Endothelial cell of umbilical vein (primary cell): ENCODE results near the gene NEU1. TPM values are rescaled to one million over a fixed set of nuclear protein-coding genes. Genes with fewer than 3 reads are reported as not detected.

ENCODE experiments used
- BruUV-seq: library from RNA; stranded (reverse); fragments of 400-500 nt; replicated peaks from 2 replicates; lab custom pipeline; 2021; lab: Mats Ljungman, UMichigan
- CTCF ChIA-PET: fragments of 300-600, 350-600 bp; sonication (Branson Sonifier 250); formaldehyde crosslinking; loops from one replicate; lab custom pipeline; 2021; ENCODE audit warnings: antibody characterized with exemption, inconsistent platforms; lab: Charles Lee
- POLR2A ChIA-PET: fragments of 300-600, 350-600 bp; sonication (Branson Sonifier 250); formaldehyde crosslinking; loops from one replicate; lab custom pipeline; 2021; ENCODE audit warnings: antibody characterized with exemption, inconsistent platforms; lab: Charles Lee
- DNase-seq: peaks from one replicate; pipeline ENCODE4 v3.0.0-alpha.2; 2011; ENCODE audit warnings: low read depth, low spot score
- FAIRE-seq: peaks from 2 replicates; lab custom pipeline; 2011; peaks lifted over from hg19 to GRCh38; lab: Jason Lieb, UNC
- H2AFZ ChIP-seq: 2 replicates; pipeline ENCODE4 v1.6.0; 2012; ENCODE audit warnings: low read depth, low read length, control low read depth, inconsistent platforms
- H3K27ac ChIP-seq: 2 replicates; pipeline ENCODE4 v1.5.1; 2011; ENCODE audit warnings: low read depth, mild to moderate bottlenecking, control low read depth, low read length, moderate library complexity; ENCODE audit not compliant: insufficient read depth
- H3K27me3 ChIP-seq, 2 experiments: 2 replicates each; pipeline versions ENCODE4 v1.6.0 to v1.6.1; 2011; ENCODE audit warnings: low read length in 2 of 2, mixed read lengths in 1 of 2; ENCODE audit not compliant: control insufficient read depth in 2 of 2, insufficient read depth in 2 of 2
- H3K36me3 ChIP-seq, 2 experiments: 2 replicates in 1 of 2; 3 replicates in 1 of 2; pipeline ENCODE4 v1.5.1; 2011; ENCODE audit warnings: low read length in 2 of 2, mild to moderate bottlenecking in 1 of 2, moderate library complexity in 1 of 2; ENCODE audit not compliant: control insufficient read depth in 2 of 2, insufficient read depth in 2 of 2; ENCODE audit errors: extremely low read depth in 1 of 2
- H3K4me1 ChIP-seq: 3 replicates; pipeline ENCODE4 v1.5.1; 2011; ENCODE audit warnings: mild to moderate bottlenecking, low read length; ENCODE audit not compliant: control insufficient read depth, insufficient read depth; ENCODE audit errors: extremely low read depth
- H3K4me2 ChIP-seq: 2 replicates; pipeline ENCODE4 v1.6.1; 2011; ENCODE audit warnings: low read length, control low read depth, mixed read lengths; ENCODE audit not compliant: insufficient read depth
- H3K4me3 ChIP-seq, 3 experiments: fragments of 200-600 bp in 1 of 3; sonication (generic), shearing (Covaris generic) in 1 of 3; replicated peaks in 1 of 3; 2 replicates each; pipeline ENCODE4 v1.5.1; 2011 to 2016; ENCODE audit warnings: control low read depth in 3 of 3, low read length in 3 of 3, mild to moderate bottlenecking in 2 of 3, inconsistent platforms in 1 of 3, low read depth in 1 of 3, moderate library complexity in 1 of 3; ENCODE audit not compliant: insufficient read depth in 1 of 3
- H3K79me2 ChIP-seq: 2 replicates; pipeline ENCODE4 v1.6.0; 2012; ENCODE audit warnings: low read length, inconsistent platforms; ENCODE audit not compliant: control insufficient read depth, insufficient read depth
- H3K9ac ChIP-seq: replicated peaks from 2 replicates; pipeline ENCODE3; 2011; ENCODE audit warnings: low read length, control low read depth; ENCODE audit not compliant: insufficient read depth; ENCODE audit errors: extremely low read depth
- H3K9me1 ChIP-seq: replicated peaks from 3 replicates; pipeline ENCODE4 v1.6.0; 2011; ENCODE audit warnings: mild to moderate bottlenecking, low read length; ENCODE audit not compliant: control insufficient read depth, insufficient read depth; ENCODE audit errors: extremely low read depth
- H3K9me3 ChIP-seq: replicated peaks from 2 replicates; pipeline ENCODE4 v1.5.1; 2012; ENCODE audit warnings: low read length, inconsistent platforms; ENCODE audit not compliant: control insufficient read depth, insufficient read depth
- H4K20me1 ChIP-seq: replicated peaks from 2 replicates; pipeline ENCODE3; 2011; ENCODE audit warnings: mild to moderate bottlenecking, low read length; ENCODE audit not compliant: control insufficient read depth, insufficient read depth; ENCODE audit errors: extremely low read depth
- EZH2 ChIP-seq: IDR thresholded peaks from 2 replicates; pipeline ENCODE4 v1.6.1; 2012; ENCODE audit warnings: borderline replicate concordance, low read depth, mild to moderate bottlenecking, moderate library complexity, low read length, inconsistent platforms; ENCODE audit not compliant: severe bottlenecking
- FOS ChIP-seq: IDR thresholded peaks from 2 replicates; pipeline ENCODE4 v1.6.1; 2011; ENCODE audit warnings: mild to moderate bottlenecking, low read length, moderate library complexity, borderline replicate concordance; ENCODE audit not compliant: insufficient read depth
- GATA2 ChIP-seq: IDR thresholded peaks from 2 replicates; pipeline ENCODE4 v1.7.0; 2011; ENCODE audit warnings: low read depth, mild to moderate bottlenecking, moderate library complexity, mixed read lengths, low read length; ENCODE audit not compliant: insufficient read length, insufficient read depth
- JUN ChIP-seq: IDR thresholded peaks from 2 replicates; pipeline ENCODE4 v1.6.1; 2011; ENCODE audit warnings: borderline replicate concordance, low read depth; ENCODE audit not compliant: insufficient read length, insufficient read depth
- MYC ChIP-seq: IDR thresholded peaks from one replicate; pipeline ENCODE4 v1.6.1; 2011; ENCODE audit warnings: mild to moderate bottlenecking, low read depth, low read length
- POLR2A ChIP-seq: IDR thresholded peaks from 2 replicates; pipeline ENCODE4 v1.6.1; 2012; ENCODE audit warnings: low read depth, mild to moderate bottlenecking, control low read depth, low read length
- POLR2AphosphoS5 ChIP-seq: IDR thresholded peaks from 2 replicates; pipeline ENCODE4 v1.6.1; 2012; ENCODE audit warnings: low read depth, mild to moderate bottlenecking, control low read depth, low read length, moderate library complexity; ENCODE audit not compliant: insufficient read depth
- dilution Hi-C: fragments of 300-500 bp; cut with MboI; formaldehyde crosslinking; loops from one replicate; pipeline ENCODE4 v1.15.0; 2019; ENCODE audit warnings: low sequenced_read_pairs; ENCODE audit not compliant: extremely low pct_ligation_motif_present
- intact Hi-C: fragments of 100-400 bp; cut with micrococcal nuclease; formaldehyde crosslinking; loops from one replicate; pipeline ENCODE4 v1.10.0; 2022
- polyA plus RNA-seq, 4 experiments: library from polyadenylated mRNA; depleted of rRNA in 3 of 4; stranded (reverse) in 3 of 4; unstranded in 1 of 4; fragments of >200 nt; gene quantifications; 2 replicates each; pipeline versions ENCODE4 v1.2.1 to v1.2.3, GENCODE V29; 2011 to 2012; ENCODE audit warnings: missing spikeins in 1 of 4
- total RNA-seq: library from RNA; stranded (reverse); gene quantifications from 2 replicates; pipeline ENCODE4 v1.2.3, GENCODE V29; 2021
- TF ChIP-seq, protein P1 (sequence below), 2 donors: IDR thresholded peaks; 1 replicate in 1 of 2; 2 replicates in 1 of 2; pipeline ENCODE4 v1.5.1; 2011; ENCODE audit warnings: low read length in 2 of 2, mild to moderate bottlenecking in 2 of 2, moderate library complexity in 2 of 2, control low read depth in 1 of 2, inconsistent platforms in 1 of 2, low read depth in 1 of 2; ENCODE audit not compliant: insufficient read depth in 1 of 2; ENCODE audit errors: extremely low read depth in 1 of 2

Gene NEU1
- total and polyA plus RNA-seq, 2 donors (not counting 3 experiments of a cell fraction or from before 2014, with no cell fraction given) = 62.8 to 111 TPM

GRCh38 chr6:31860349-31860748, 2.3 kb downstream of the NEU1 start:
- H3K27me3 ChIP-seq = no peaks in the 10 kb centered on the region
- H3K4me1 ChIP-seq = peaks cover 7% of the 10 kb centered on the region
- H3K9ac ChIP-seq = no peak overlapping the region
- H2AFZ ChIP-seq = no peak overlapping the region
- H3K9me3 ChIP-seq = no peaks in the 10 kb centered on the region
- DNase-seq = no peak
- CTCF ChIA-PET = interaction anchor here (1.5 to 1.7 kb wide), 2 partner anchors 24 to 90 kb away, joined by 4 read pairs; no protein-coding TSS in a partner anchor
- H4K20me1 ChIP-seq = no peaks in the 10 kb centered on the region
- no peak for FAIRE-seq
- H3K27ac ChIP-seq = no peak overlapping the region
- BruUV-seq = no TSS peak
- H3K4me2 ChIP-seq = no peak overlapping the region
- dilution Hi-C loops = no loop called here
- no peak overlapping the region for H3K4me3 ChIP-seq
- H3K36me3 ChIP-seq = peaks cover 3 to 20% of the 10 kb centered on the region in 2 experiments
- intact Hi-C loops = no loop called here
- TF ChIP-seq FOS (no peak), MYC (no peak), JUN (no peak), POLR2AphosphoS5 (no peak), EZH2 (no peak), GATA2 (no peak), POLR2A (no peak)
- TF ChIP-seq, protein P1, sequence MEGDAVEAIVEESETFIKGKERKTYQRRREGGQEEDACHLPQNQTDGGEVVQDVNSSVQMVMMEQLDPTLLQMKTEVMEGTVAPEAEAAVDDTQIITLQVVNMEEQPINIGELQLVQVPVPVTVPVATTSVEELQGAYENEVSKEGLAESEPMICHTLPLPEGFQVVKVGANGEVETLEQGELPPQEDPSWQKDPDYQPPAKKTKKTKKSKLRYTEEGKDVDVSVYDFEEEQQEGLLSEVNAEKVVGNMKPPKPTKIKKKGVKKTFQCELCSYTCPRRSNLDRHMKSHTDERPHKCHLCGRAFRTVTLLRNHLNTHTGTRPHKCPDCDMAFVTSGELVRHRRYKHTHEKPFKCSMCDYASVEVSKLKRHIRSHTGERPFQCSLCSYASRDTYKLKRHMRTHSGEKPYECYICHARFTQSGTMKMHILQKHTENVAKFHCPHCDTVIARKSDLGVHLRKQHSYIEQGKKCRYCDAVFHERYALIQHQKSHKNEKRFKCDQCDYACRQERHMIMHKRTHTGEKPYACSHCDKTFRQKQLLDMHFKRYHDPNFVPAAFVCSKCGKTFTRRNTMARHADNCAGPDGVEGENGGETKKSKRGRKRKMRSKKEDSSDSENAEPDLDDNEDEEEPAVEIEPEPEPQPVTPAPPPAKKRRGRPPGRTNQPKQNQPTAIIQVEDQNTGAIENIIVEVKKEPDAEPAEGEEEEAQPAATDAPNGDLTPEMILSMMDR (IDR thresholded peaks at IDR 0.05; ENCODE audit: extremely low read depth in 1 of 2, insufficient read depth in 1 of 2, low read depth in 1 of 2, low read length in 2 of 2) = no peak
- H3K79me2 ChIP-seq = peaks cover 4% of the 10 kb centered on the region
- no peaks in the 10 kb centered on the region for H3K9me1 ChIP-seq
- POLR2A ChIA-PET = no interaction called here
